Activated naive CD4-positive, alpha-beta T cell treated with anti-CD3 and anti-CD28 coated beads, Interleukin-2, amount 50 U/mL, for 72 hours (primary cell): ENCODE results near the gene SNX30. TPM values are rescaled to one million over a fixed set of nuclear protein-coding genes. Genes with fewer than 3 reads are reported as not detected.

Source experiments
- ATAC-seq, 2 donors: fragments of 150-1000 bp; cut with Tn5 transposase; 2 replicates each; pipeline ENCODE4 v1.10.0; 2021; ENCODE audit warnings: mild to moderate bottlenecking in 2 of 2, moderate library complexity in 2 of 2
- DNase-seq, 2 donors: peaks; one replicate each; pipeline ENCODE4 v3.0.0; 2021 to 2022; ENCODE audit warnings: low spot score in 2 of 2
- H3K27ac Mint-ChIP-seq, 2 donors: one replicate each; pipeline ENCODE4 v1.8.0; 2022; ENCODE audit warnings: mild to moderate bottlenecking in 2 of 2, mixed read lengths in 2 of 2
- H3K36me3 Mint-ChIP-seq, 2 donors: one replicate each; pipeline ENCODE4 v1.8.0; 2022; ENCODE audit warnings: mixed read lengths in 2 of 2
- H3K9me3 Mint-ChIP-seq, 2 donors: one replicate each; pipeline ENCODE4 v1.8.0; 2022; ENCODE audit warnings: mixed read lengths in 2 of 2
- total RNA-seq, 2 donors: library from RNA; stranded (reverse); gene quantifications; one replicate each; pipeline ENCODE4 v1.2.3, GENCODE V29; 2022

Gene SNX30
- total RNA-seq, 2 donors from 2014 or later = 5.6 to 7.9 TPM

DNA sequence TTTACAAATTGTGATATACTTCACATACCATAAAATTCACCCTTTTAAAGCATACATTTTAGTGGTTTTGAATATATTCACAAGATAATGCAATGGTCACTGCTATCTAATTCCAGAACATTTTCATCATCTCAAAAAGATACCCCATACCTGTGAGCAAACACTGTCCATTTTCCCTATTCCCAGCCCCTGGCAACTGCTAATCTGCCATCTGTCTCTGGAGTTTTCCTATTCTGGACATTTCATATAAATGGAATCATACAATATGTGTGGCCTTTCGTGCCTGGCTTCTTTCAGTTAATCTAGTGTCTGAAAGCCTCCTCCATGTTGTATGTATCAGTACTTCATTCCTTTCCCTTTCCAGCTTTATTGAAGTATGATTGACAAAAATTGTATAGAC, 14.7 kb downstream of the SNX30 start:
- Mint-ChIP-seq H3K27ac (no peak overlapping the region), H3K9me3 (no peaks in the 10 kb centered on the region), H3K36me3 (peaks cover 8 to 14% of the 10 kb centered on the region in 2 donors)
- ATAC-seq (no peak), DNase-seq (no peak)

DNA sequence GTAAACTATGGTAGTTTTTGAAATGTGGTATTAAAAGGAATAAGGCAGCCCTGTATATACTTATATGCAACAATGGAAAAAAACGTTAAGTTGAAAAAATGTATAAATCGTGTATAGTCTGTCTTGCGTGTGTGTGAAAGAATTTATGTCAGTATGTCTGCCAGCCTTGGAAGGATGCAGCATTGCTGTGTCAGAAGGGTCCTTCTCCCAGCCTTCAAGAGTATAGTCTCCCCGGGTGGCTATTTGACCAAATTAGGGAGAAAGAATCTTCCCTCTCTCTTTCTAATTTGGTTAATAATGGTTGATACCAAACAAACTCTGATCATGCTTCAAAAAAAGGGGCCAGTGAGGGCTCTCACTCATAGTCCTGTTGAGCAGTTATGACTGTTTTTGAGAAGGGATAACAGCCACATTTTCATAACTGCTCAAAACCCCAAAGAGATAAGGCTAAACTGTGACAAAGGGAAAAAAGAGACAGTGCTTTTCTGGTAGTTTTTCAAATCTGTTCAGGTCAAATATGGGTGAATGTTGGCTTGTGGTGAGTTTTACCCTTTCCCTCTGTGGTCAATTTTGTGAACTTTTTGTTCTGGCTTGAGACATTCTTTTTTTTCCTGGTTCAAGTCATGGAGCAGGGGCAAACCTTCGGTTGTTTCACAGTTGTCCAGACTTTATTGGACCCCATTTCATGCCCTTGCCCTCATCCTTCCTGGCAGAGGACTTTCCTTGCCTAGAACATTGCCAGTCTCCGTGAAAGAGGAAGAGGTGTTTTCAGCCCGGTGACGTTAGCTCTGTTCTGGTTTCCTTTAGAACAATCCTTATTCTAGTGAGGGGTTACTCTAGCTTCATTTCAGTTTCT, 21.0 kb downstream of the SNX30 start:
- peak; percentile 84 to 89 for ATAC-seq
- DNase-seq = no peak
- Mint-ChIP-seq H3K27ac (peak overlapping the region; percentile 10 to 57), H3K36me3 (peaks cover 8% of the 10 kb centered on the region in 2 donors), H3K9me3 (no peaks in the 10 kb centered on the region)

- no peak for DNase-seq
- Mint-ChIP-seq H3K9me3 (no peaks in the 10 kb centered on the region), H3K36me3 (peaks cover 7 to 8% of the 10 kb centered on the region in 2 donors), H3K27ac (peak overlapping the region; percentile 10 to 57)
- no peak for ATAC-seq
Measured at GRCh38 chr9:112772215-112772509, 21.6 kb downstream of the SNX30 start.

DNA sequence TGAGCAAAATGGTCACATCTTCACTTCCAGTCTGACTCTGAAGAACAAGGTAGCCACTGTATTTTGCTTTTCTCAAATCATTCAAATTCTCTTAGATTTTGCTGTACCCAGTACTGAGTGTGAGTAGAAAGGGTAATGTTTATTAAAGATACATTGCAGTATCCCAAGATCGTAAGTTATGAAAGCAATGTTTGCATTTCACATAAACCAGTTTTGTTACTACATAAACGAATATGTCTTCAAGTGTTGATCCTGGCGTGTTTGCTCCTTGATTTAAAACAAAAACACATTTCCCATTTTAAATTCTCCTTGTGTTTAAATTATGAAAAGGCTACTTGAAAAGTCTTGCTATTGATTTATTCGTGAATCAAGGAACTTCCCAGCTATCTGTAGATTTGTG, 22.0 kb downstream of the SNX30 start:
- ATAC-seq = no peak
- H3K36me3 Mint-ChIP-seq = peaks cover 7 to 8% of the 10 kb centered on the region in 2 donors
- H3K9me3 Mint-ChIP-seq = no peaks in the 10 kb centered on the region
- peak overlapping the region in 1 of 2 donors; percentile 57 for H3K27ac Mint-ChIP-seq
- no peak for DNase-seq

GRCh38 chr9:112774006-112774996, 23.7 kb downstream of the SNX30 start:
- DNase-seq = no peak
- Mint-ChIP-seq H3K27ac (peak overlapping the region in 1 of 2 donors; percentile 45), H3K36me3 (peaks cover 0 to 5% of the 10 kb centered on the region in 2 donors), H3K9me3 (no peaks in the 10 kb centered on the region)
- ATAC-seq = peak in 1 of 2 donors; percentile 36

DNA sequence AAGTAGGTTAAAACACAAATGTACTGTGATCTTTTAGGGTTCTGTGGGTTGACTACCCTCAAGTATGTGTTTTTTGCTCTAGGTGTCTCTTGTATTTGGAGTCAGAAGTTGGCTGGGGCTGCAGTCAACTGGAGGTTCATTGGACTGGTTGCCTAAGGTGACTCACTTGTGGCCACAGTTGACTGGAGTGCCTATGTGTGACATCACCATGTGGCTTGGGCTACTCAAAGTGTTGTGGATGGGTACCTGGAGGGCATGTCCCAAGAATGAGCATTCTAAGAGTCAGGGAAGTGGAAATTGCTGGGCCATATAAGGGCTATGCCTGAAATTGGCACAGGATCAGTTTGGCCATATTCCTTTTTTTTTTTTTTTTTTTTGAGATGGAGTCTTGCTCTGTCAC, 27.4 kb downstream of the SNX30 start:
- Mint-ChIP-seq H3K36me3 (no peaks in the 10 kb centered on the region), H3K9me3 (no peaks in the 10 kb centered on the region), H3K27ac (no peak overlapping the region)
- ATAC-seq (peak; percentile 73 to 98), DNase-seq (no peak)

DNA sequence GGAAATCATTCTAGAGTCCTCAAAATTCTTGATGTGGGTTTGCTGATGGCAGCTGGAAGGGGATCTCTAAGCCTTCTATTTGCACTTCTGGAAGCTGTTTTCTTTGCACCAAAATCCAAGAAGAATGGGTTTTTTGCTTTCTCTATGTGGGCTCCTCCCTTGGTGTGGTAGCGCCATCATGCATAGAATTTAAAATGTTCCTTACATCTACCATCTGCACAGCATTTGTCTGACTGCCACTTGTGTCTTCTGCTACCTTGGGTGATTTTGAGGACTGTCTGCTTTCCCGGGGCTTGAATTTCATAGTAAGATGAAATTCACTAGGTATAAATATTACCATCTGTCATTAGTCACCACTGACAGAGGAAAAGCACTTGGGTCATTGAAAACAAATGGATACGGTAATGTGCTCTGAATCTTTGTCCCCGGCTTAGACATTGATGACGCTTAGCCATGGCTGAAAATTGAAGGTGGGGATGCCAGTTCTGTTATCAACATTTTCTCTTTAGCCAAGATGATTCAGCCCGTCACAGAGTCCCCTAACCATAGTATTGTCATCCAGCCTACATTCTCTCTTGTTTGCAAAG, 30.0 kb downstream of the SNX30 start:
- ATAC-seq (no peak), DNase-seq (no peak)
- H3K36me3 Mint-ChIP-seq = no peaks in the 10 kb centered on the region
- peak overlapping the region in 1 of 2 donors; percentile 1 for H3K27ac Mint-ChIP-seq
- H3K9me3 Mint-ChIP-seq = no peaks in the 10 kb centered on the region

GRCh38 chr9:112782218-112782617, 31.7 kb downstream of the SNX30 start:
- Mint-ChIP-seq H3K9me3 (peaks cover 0 to 8% of the 10 kb centered on the region in 2 donors), H3K27ac (no peak overlapping the region), H3K36me3 (peaks cover 0 to 9% of the 10 kb centered on the region in 2 donors)
- no peak for DNase-seq
- ATAC-seq = no peak

DNA sequence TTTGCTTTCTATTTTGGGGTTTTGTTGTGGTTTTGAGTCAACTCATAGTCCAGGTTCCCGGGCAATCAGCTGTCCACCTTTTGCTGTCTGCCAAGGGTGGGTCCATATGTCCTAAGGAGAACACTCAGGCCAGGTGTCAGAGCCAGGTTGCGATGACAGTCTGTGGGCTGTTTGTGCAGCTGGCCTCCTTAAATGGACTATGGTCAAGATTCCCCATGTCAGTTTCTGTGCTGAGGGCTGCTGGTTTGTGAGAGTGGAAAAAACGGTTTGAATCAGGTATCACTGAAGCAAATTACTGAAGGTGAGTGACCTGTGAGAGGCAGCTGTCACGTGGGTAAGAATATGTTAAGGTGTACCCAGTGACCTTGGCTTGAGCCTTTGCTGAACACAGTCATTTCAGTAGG, 33.0 kb downstream of the SNX30 start:
- no peak overlapping the region for H3K27ac Mint-ChIP-seq
- DNase-seq (no peak), ATAC-seq (no peak)
- H3K9me3 Mint-ChIP-seq = peaks cover 0 to 10% of the 10 kb centered on the region in 2 donors
- H3K36me3 Mint-ChIP-seq = peaks cover 0 to 10% of the 10 kb centered on the region in 2 donors

DNA sequence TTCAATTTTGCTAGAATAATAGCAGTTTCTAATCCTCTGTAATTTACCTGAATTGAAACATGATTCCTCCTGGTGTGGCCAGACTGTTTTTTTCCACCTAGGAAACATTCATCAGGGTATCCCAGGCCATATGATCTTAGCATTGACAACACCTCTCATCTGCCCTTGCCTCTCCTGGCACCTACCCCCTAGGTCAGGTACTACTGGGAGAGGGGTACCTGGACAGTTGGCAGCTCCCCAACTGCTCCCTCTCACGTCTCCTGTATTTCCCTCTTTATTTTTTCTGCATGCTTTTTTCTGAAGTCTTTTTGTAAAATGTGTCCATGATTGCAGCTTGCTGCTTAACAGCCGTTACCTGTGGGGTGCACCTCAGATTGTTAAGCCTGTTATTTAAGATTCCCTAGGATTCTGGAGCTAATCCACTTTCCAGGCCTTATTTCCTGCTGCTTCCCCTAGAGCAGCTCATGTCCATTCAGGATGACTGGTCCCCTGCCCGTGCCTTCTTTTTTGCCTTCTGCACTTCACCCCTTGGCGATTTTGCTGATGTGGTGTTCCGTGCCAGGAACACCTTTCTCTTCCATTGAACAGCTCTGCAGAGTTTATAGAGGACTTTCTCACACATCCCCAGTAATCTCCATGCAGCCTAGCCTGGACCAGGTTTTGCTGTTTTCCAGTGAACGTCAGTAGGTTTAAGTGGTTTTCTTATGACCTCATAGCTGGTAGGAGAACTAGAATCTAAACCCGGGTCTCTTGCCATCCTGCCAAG, 33.6 kb downstream of the SNX30 start:
- ATAC-seq (no peak), DNase-seq (no peak)
- peaks cover 0 to 10% of the 10 kb centered on the region in 2 donors for H3K9me3 Mint-ChIP-seq
- no peak overlapping the region for H3K27ac Mint-ChIP-seq
- H3K36me3 Mint-ChIP-seq = peaks cover 0 to 10% of the 10 kb centered on the region in 2 donors

DNA sequence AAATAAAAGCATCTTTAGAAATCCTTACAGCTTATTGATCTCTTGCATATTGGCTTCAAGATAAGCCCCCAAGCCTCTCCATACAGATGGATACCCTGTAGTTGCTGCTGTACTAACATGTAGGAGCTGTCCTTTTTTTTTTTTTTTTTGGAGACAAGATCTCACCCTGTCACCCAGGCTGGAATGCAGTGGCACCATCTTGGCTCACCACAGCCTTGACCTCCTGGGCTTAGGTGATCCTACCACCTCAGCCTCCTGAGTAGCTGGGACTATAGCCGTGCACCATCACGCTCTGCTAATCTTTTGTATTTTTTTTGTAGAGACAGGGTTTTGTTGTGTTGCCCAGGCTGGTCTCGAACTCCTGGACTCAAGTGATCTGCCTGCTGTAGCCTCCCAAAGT, 35.4 kb downstream of the SNX30 start:
- H3K9me3 Mint-ChIP-seq = peaks cover 0 to 10% of the 10 kb centered on the region in 2 donors
- peaks cover 0 to 10% of the 10 kb centered on the region in 2 donors for H3K36me3 Mint-ChIP-seq
- DNase-seq (no peak), ATAC-seq (no peak)
- peak overlapping the region in 1 of 2 donors; percentile 39 for H3K27ac Mint-ChIP-seq

DNA sequence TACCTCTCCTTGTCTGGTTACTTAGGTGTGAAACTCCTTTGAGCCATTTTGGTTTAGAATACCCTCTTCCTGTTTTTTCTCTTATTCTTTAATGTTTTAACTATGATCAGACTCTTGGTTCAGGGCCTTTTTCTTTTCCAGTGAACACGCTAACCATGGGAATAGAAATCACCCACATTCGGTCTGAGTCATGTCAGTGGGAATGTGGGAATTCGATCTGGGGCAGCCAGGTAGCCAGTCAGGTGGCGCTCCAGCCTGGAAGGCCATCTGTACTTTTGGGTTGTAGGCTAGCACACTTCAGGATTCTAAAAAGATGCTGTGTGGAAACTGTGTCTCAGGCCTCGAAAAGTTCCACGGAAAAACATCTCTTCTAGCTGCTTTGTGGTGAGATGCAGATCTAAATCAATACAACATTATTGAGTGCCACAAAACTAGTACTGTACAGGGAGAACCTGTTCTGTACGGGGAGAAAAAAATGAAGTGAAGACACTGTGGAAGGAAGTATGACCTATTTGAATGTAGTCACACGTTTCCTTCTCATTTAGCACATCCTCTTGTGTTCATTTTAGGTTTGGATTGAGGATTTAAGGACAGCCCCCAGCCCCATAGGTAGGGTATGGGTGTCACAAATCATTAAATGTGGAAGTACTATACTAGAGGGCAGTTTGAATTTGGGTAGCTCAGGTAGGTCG, 36.4 kb downstream of the SNX30 start:
- H3K27ac Mint-ChIP-seq = peak overlapping the region in 1 of 2 donors; percentile 39
- DNase-seq = no peak

DNA sequence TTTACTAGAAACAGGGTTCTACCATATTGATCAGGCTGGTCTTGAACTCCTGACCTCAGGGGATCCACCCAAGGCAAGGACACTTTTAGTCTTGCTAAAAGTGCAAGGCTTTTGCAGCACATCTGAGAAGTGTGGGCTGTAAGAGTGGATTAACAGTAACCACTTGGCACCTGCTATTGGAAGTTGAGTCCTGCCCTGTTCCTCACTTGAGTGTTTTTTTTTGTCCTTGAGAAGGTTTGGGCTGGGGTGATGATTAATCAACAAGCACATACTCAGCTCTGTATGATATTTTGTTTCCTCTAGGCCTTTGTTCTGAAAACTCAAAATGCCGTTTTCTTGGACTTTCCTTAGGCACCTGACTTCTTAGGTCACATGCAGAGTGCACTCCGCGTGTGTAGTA, 37.4 kb downstream of the SNX30 start:
- DNase-seq (no peak), ATAC-seq (no peak)
- H3K27ac Mint-ChIP-seq = no peak overlapping the region
- peaks cover 0 to 10% of the 10 kb centered on the region in 2 donors for H3K36me3 Mint-ChIP-seq
- peaks cover 0 to 10% of the 10 kb centered on the region in 2 donors for H3K9me3 Mint-ChIP-seq

More for the DNA sequence above, 36.4 kb downstream of the SNX30 start:
- ATAC-seq = peak in 1 of 2 donors; percentile 13
- H3K9me3 Mint-ChIP-seq = peaks cover 0 to 10% of the 10 kb centered on the region in 2 donors
- H3K36me3 Mint-ChIP-seq = peaks cover 0 to 10% of the 10 kb centered on the region in 2 donors

DNA sequence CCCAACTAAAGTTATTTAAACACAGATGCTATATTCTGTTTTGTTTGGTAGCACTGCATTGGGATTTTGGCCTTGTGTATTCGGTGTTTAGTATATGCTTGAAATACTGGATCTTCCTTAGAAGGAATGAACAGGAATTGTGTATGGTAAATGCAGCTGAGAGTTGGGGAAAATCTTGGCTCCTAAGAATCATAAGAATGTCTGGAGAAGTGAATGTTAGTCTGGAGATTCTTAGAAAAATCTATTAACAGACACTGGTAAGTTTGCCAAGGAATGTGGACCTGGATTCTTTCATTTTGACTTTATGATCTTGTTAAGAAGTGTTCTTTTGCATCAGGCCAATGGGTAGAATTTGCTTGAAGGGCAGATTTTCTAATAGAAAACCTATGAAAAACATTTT, 38.9 kb downstream of the SNX30 start:
- Mint-ChIP-seq H3K9me3 (peaks cover 0 to 10% of the 10 kb centered on the region in 2 donors), H3K27ac (no peak overlapping the region), H3K36me3 (peaks cover 0 to 10% of the 10 kb centered on the region in 2 donors)
- ATAC-seq (no peak), DNase-seq (no peak)

GRCh38 chr9:112789891-112790774, 39.6 kb downstream of the SNX30 start:
- ATAC-seq (no peak), DNase-seq (no peak)
- H3K36me3 Mint-ChIP-seq = peaks cover 0 to 10% of the 10 kb centered on the region in 2 donors
- no peak overlapping the region for H3K27ac Mint-ChIP-seq
- peaks cover 0 to 10% of the 10 kb centered on the region in 2 donors for H3K9me3 Mint-ChIP-seq
